NCI-H774 (cell line): ENCODE measurements around the gene OSBPL10.

Source experiments
- DNase-seq: peaks from one replicate; lab custom pipeline; 2025; lab: John Stamatoyannopoulos, UW

The OSBPL10 gene

DNA sequence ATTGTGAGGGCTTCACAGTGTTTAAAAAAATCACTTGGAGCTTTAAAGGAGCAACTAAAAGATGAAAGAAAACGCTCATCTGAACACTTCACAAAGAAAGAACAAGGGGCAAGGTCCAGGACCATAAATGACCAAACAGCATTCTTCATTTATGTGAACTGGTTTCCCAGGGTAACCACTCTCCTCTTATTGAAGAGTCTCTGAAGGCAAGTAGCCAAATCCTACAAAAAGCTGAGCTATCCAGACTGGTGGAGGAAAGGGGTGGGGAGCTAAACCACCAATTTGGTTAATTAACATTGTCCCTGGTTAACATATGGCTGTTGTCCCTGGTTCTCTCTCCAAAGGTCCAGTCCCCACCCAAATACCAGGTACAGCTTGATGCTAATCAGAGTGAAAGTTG is 58.1 kb downstream of the OSBPL10 start:
- DNase-seq: no peak

DNA sequence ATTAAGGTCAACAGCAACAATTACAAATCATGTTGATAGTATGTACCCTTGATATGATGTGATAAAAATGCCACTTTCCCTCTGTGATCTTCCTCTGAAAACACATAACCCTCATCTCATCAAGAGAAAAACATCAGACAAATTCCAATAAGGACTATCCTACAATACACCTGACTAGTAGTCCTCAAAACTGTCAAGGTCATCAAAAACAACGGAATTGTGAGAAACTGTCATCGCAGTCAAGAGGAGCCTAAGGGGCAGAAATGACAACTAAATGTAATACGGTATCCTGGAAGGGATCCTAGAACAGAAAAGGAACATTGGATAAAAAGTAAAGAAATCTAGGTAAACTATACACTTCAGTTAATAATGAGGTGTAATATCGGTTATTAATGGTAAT is 59.2 kb downstream of the OSBPL10 start:
- DNase-seq: no peak

DNA sequence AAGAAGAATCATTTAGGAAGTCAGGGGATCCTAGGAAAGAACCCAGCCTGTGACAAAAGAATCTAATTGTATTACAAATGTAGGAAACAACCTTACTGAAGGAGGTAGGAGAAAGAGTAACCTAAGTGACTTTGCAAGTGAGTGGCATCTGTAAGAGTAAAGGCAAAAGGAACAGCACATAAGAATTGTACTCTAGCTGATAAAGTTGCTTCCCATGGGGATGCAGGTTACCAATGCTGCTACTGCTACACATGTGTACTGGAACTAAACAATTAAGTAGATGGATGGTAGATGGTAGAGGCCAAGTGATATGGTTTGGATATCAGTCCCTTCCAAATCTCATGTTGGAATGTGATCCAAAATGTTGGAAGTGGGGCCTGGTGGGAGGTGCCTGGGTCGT is 60.8 kb downstream of the OSBPL10 start:
- DNase-seq: no peak

- no peak for DNase-seq
Observed at GRCh38 chr3:31919528-31919927, 61.5 kb downstream of the OSBPL10 start.

DNA sequence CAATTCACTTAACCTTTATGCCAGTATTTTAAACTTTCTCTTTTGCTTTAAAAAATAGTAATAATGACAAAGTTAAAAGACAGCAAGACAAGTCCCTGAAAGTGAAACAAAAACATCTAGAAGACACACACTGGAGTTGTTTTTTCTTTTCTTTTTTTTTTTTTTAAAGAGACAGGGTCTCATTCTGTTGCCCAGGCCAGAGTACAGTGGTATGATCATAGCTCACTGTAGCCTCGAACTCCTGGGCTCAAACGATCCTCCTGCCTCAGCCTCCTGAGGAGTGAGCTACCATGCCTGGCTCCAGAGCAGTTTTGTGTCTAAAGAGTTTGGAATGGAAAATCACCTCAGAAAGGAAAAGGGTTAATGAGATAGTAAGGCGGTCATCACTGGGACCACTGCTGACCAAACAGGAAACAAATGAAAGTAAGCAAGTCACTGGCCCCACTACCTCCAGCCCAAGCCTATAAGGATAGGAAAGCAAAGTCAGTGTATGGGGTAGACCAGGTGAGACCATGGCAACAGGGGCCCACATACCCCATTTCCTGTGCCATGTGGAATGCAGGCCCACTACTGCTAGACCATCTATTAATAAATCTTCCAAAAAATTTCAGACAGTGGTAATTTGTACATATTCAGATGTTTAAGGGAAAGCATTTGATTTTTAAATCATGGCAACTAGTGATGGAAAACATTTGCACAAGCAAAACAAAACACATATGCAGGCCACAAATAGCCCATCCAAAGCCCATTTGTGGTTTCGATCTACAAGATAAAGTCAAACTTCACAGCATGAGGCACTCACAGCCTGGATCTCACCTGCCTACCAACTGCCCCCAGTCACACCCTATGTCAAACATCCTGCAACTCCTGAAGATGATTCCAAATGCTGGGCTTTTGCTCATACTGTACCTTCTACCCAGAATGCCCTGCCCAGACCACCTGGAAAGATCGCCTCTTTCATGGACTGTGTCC is 62.6 kb downstream of the OSBPL10 start:
- DNase-seq: no peak

DNA sequence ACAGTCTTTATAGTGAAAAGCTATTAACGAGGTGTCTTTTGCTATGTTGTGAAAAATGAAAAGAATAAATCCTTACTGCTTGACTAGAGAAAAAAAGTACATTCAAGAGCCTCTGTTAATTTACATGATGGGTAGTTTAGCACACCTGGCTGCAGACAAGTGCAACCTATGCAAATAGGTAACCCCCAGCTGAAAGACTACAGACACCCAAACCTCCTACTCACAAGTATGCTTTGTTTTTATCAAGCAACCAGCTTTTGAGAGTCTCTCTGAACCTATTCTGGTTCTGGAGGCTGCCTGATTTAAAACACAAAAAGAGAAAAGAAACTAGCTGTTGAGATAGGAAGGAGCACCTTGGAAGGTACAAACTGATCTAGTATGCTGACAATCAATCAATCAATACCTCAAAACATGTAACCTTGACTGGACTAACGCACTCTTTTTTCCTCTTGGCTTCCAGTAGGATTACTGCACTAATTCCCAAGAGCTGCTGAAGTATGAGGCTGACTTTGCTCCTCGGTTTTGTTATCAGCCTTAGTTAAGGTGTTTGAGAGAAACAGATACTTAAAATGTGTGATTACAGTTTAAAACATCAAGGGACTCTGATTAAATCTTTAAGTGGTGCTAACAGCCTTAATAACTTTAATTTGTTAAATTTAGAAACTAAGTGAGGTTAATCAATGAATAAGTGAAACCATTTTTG is 63.6 kb downstream of the OSBPL10 start:
- no peak for DNase-seq

GRCh38 chr3:31911643-31912042 is 69.4 kb downstream of the OSBPL10 start:
- DNase-seq: no peak

GRCh38 chr3:31911124-31911523 is 69.9 kb downstream of the OSBPL10 start:
- no peak for DNase-seq

GRCh38 chr3:31909455-31909854 is 71.6 kb downstream of the OSBPL10 start:
- DNase-seq: no peak

- DNase-seq: no peak
Observed at GRCh38 chr3:31908391-31909097, 72.5 kb downstream of the OSBPL10 start.

- DNase-seq: no peak
Observed at GRCh38 chr3:31906182-31906581, 74.9 kb downstream of the OSBPL10 start.

DNA sequence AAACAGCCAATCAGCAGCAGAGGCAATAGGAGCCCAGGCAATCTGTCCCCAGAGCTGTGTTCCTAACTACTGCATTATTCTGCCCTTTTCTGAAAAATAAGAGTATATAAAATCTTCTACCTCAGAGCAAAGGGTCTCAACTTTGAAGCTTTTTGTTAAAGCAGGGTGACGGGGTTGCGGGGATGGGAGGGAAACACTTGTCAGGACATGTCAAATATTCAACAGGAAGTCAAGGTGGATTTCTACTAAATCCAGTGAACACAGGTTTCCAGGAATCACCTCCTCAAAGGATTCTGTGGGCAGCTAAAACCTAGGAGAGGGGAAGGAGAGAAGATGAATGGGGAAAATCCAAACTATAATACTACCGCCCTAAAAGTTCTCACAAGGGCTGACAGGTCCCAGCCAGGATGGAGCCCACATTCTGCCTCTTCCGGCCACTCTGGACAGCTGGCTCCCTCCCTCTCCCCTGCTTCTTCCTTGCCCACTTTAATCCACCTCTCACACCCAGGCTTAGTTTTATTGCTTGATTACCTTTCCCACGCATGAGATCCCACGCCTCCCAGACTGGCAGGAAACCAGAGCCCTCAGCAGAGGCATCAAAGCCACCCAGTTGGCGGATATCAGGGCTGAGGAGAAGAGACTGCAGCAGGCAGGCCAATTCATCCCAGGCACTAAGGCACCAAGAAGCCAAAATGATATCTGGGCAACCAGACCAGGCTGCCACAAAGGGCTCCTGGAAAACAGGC is 77.2 kb downstream of the OSBPL10 start:
- DNase-seq: no peak

- no peak for DNase-seq
Observed at GRCh38 chr3:31900583-31900982, 80.5 kb downstream of the OSBPL10 start.

GRCh38 chr3:31896648-31897433 is 84.2 kb downstream of the OSBPL10 start:
- DNase-seq: no peak

- DNase-seq: no peak
Observed at GRCh38 chr3:31896026-31896425, 85.0 kb downstream of the OSBPL10 start.

DNA sequence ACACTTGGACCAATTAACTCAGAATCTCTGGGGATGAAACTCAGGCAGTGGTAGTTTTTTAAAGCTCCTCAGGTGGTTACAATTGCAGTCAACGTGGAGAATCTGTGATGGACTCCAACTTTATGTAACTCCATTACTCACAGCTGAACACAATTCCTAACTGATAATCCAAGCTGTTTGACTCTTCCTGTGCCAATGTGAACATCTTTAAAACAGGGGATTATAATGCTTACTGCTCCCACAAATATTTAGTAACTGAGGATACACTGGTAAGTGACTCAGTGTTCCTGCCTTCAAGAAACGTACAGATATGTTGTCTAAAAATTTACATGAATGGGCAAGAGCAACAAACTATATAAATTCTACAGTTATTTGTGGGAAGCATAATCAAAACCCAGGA is 85.6 kb downstream of the OSBPL10 start:
- DNase-seq: no peak

GRCh38 chr3:31892916-31893573 is 88.0 kb downstream of the OSBPL10 start:
- DNase-seq: no peak

- no peak for DNase-seq
Observed at GRCh38 chr3:31892500-31892899, 88.6 kb downstream of the OSBPL10 start.

DNA sequence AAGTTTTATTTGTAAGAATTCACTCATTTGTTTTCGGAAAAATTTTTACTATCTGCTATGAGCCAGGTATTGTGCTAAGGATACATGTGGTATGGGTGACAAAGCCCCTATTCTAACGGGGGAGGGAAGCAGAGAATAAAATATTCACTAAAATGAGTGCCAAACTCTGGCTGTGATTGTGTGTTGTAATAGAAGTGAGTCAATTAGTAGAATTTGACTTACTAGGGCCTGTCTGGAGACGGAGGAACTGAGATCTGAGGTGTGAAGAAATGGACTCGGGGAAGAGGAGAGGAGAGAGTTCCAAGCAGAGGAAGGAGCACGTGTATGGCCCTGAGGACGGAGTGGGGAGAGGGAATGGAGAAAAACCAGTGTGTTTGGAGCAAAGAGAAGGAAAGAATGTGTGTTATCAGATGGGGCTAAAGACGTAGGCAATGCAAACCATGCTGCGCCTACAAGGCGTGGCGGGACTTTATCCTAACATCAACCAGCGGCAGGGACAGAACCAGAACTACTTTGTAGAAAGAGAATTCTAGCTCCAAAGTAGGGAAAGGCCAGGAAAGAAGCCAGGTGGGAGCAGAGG is 89.1 kb downstream of the OSBPL10 start:
- no peak for DNase-seq
